Measurements from ENCODE around the gene ANXA4.

ANXA4 gene

DNA sequence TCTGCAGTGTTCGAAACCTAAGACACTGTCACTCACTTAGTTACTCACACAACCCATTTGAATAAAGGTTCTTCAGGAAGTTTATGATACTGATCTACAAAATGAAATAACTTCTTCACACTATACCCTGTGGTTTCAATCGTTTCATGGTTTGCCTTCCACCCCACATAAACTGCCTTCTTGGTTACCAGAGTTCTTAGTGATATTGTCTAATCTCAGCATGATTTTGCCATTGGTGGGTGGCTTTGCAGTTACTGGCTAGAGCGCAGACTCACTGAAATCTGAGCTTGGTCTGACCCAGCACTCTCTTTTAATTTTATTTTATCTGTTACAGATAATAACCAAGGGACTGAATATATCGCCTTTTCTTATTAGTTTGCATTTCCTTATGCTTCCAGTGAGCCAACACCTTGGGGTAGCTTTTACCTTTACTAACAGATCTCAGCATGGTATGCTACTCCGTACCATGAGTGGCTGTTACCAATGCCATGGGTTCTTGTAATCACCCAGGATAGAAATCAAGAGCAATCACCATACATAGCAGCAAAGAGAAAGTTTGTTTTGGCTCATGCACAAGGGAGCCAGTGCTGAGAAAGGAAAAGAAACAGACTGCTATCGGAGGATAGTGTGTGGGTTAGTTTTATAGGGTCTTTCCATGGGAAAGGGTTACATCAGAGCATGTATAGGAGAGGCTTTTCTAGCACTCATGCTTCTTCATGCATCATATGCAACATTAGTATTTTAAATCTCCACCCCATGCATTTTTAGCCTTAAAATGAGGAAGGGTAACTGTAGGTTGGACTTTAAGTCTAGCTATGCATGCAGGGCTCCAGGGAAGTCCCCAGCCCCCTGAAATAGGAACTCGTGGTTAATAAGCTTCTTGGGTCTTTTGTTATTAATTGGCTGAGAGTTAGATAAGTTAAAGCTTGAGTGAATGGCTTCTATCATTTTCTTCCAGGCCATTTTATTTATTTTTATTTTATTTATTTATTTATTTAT lies 33.3 kb downstream of the ANXA4 start:
- TF ChIP-seq, protein P1, sequence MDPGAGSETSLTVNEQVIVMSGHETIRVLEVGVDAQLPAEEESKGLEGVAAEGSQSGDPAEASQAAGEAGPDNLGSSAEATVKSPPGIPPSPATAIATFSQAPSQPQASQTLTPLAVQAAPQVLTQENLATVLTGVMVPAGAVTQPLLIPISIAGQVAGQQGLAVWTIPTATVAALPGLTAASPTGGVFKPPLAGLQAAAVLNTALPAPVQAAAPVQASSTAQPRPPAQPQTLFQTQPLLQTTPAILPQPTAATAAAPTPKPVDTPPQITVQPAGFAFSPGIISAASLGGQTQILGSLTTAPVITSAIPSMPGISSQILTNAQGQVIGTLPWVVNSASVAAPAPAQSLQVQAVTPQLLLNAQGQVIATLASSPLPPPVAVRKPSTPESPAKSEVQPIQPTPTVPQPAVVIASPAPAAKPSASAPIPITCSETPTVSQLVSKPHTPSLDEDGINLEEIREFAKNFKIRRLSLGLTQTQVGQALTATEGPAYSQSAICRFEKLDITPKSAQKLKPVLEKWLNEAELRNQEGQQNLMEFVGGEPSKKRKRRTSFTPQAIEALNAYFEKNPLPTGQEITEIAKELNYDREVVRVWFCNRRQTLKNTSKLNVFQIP (CRISPR knock-in tag; IDR thresholded peaks at IDR 0.05; ENCODE audit: borderline replicate concordance, low read depth): no peak
- no peak for TF ChIP-seq CSRNP3 (CRISPR knock-in tag; IDR thresholded peaks at IDR 0.05)
- TF ChIP-seq, protein P2, sequence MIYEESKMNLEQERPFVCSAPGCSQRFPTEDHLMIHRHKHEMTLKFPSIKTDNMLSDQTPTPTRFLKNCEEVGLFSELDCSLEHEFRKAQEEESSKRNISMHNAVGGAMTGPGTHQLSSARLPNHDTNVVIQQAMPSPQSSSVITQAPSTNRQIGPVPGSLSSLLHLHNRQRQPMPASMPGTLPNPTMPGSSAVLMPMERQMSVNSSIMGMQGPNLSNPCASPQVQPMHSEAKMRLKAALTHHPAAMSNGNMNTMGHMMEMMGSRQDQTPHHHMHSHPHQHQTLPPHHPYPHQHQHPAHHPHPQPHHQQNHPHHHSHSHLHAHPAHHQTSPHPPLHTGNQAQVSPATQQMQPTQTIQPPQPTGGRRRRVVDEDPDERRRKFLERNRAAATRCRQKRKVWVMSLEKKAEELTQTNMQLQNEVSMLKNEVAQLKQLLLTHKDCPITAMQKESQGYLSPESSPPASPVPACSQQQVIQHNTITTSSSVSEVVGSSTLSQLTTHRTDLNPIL (CRISPR knock-in tag; IDR thresholded peaks at IDR 0.05; ENCODE audit: low read depth): no peak
- no peak for TF ChIP-seq TOX (CRISPR knock-in tag; IDR thresholded peaks at IDR 0.05; ENCODE audit: borderline replicate concordance)
- TF ChIP-seq, protein P3, sequence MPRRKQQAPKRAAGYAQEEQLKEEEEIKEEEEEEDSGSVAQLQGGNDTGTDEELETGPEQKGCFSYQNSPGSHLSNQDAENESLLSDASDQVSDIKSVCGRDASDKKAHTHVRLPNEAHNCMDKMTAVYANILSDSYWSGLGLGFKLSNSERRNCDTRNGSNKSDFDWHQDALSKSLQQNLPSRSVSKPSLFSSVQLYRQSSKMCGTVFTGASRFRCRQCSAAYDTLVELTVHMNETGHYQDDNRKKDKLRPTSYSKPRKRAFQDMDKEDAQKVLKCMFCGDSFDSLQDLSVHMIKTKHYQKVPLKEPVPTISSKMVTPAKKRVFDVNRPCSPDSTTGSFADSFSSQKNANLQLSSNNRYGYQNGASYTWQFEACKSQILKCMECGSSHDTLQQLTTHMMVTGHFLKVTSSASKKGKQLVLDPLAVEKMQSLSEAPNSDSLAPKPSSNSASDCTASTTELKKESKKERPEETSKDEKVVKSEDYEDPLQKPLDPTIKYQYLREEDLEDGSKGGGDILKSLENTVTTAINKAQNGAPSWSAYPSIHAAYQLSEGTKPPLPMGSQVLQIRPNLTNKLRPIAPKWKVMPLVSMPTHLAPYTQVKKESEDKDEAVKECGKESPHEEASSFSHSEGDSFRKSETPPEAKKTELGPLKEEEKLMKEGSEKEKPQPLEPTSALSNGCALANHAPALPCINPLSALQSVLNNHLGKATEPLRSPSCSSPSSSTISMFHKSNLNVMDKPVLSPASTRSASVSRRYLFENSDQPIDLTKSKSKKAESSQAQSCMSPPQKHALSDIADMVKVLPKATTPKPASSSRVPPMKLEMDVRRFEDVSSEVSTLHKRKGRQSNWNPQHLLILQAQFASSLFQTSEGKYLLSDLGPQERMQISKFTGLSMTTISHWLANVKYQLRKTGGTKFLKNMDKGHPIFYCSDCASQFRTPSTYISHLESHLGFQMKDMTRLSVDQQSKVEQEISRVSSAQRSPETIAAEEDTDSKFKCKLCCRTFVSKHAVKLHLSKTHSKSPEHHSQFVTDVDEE (CRISPR knock-in tag; IDR thresholded peaks at IDR 0.05): no peak
- no peak for ATAC-seq

GRCh38 chr2:69776886-69777785 lies 35.2 kb downstream of the ANXA4 start:
- no peak for TF ChIP-seq ARNTL (CRISPR knock-in tag; IDR thresholded peaks at IDR 0.05; ENCODE audit: borderline replicate concordance, low read depth)
- TF ChIP-seq TCF4 (CRISPR knock-in tag; IDR thresholded peaks at IDR 0.05; ENCODE audit: borderline replicate concordance): no peak
- TF ChIP-seq ESRRG (CRISPR knock-in tag; IDR thresholded peaks at IDR 0.05): no peak
- no peak for TF ChIP-seq ZNF70 (CRISPR knock-in tag; IDR thresholded peaks at IDR 0.05)
- no peak for ATAC-seq

DNA sequence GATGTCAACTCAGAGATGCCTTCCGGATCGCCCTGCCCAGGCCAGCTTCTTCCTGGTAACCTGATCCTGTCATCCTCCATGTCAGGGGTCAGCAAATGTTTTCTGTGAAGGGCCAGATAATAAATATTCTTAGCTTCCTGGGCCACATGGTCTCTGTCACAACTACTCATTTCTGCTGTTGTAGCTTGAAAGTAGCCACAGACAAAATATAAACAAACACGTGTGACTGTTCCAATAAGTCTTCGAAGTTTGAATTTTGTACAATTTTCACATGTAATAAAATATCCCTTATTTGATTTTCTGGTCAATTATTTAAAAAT lies 35.8 kb downstream of the ANXA4 start:
- ATAC-seq: no peak
- TF ChIP-seq ZC3H10 (CRISPR knock-in tag; IDR thresholded peaks at IDR 0.05) (no peak), ZNF8 (CRISPR knock-in tag; IDR thresholded peaks at IDR 0.05) (no peak), ZNF565 (CRISPR knock-in tag; conservative IDR thresholded peaks at IDR 0.05; ENCODE audit: low read depth) (no peak), GLIS3 (CRISPR knock-in tag; IDR thresholded peaks at IDR 0.05) (no peak), TCF4 (CRISPR knock-in tag; IDR thresholded peaks at IDR 0.05; ENCODE audit: borderline replicate concordance) (no peak), RARB (CRISPR knock-in tag; IDR thresholded peaks at IDR 0.05) (no peak), BACH2 (CRISPR knock-in tag; IDR thresholded peaks at IDR 0.05; ENCODE audit: borderline replicate concordance) (no peak), ZFP3 (CRISPR knock-in tag; IDR thresholded peaks at IDR 0.05) (no peak), ZFP30 (CRISPR knock-in tag; IDR thresholded peaks at IDR 0.05) (no peak), TOX (CRISPR knock-in tag; IDR thresholded peaks at IDR 0.05; ENCODE audit: borderline replicate concordance) (no peak), ISL1 (CRISPR knock-in tag; IDR thresholded peaks at IDR 0.05) (no peak), PATZ1 (CRISPR knock-in tag; IDR thresholded peaks at IDR 0.05; ENCODE audit: borderline replicate concordance) (no peak)
- TF ChIP-seq, protein P3 (CRISPR knock-in tag; IDR thresholded peaks at IDR 0.05): no peak
- TF ChIP-seq, protein P2 (CRISPR knock-in tag; IDR thresholded peaks at IDR 0.05; ENCODE audit: low read depth): no peak
- TF ChIP-seq, protein P1 (CRISPR knock-in tag; IDR thresholded peaks at IDR 0.05; ENCODE audit: borderline replicate concordance, low read depth): no peak
